DMS114 treated with DMSO at 0.1 percent for 48 hours (cell line): ENCODE results near the gene LDB2.

Source experiments
- DNase-seq: peaks from one replicate; lab custom pipeline; 2025; ENCODE audit not compliant: unreplicated experiment; lab: John Stamatoyannopoulos, UW

LDB2 gene

DNA sequence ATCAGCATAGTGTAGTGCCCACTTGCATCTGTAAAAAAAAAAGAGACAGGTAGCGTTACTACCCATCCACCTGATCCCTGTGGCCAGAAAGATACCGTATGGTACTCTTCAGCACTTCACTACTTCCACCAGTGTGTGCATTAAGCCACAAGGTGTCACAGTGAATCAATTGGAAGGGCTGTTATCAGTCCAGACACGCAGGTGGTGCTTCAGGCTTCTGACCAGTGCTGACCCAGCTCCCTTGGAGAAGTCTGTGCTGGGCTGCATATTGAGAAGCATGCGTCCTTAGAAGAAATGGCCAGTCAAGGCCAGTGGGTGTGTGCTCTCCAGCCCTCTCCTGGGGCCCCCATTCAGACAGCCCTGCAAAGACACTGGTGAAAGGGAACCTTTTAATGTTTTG, 10.6 kb downstream of the LDB2 start:
- DNase-seq, result no peak

GRCh38 chr4:16884673-16885460, 13.6 kb downstream of the LDB2 start:
- no peak for DNase-seq

DNA sequence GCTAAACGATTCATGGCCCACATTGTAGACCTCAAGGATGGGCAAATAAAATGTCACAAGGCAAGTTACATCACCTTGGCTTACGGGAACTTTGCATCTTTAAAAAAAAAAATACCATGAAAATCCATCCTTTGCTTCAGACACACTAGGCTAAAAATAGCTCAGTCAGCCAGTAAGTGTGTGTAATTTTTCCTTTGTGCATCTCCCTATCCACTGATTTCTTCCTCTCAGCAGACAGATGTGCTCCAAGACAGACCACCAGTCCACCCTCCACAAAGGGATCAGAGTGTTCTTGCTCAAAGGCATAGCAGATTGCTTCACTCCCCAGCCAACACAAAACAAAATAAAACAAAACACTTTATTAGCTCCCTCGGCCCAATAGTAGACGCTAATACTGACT, 14.6 kb downstream of the LDB2 start:
- no peak for DNase-seq

- no peak for DNase-seq
These were observed 17.1 kb downstream of the LDB2 start for GRCh38 chr4:16881151-16881884.

- no peak for DNase-seq
These were observed 23.0 kb downstream of the LDB2 start for GRCh38 chr4:16875487-16875886.

DNA sequence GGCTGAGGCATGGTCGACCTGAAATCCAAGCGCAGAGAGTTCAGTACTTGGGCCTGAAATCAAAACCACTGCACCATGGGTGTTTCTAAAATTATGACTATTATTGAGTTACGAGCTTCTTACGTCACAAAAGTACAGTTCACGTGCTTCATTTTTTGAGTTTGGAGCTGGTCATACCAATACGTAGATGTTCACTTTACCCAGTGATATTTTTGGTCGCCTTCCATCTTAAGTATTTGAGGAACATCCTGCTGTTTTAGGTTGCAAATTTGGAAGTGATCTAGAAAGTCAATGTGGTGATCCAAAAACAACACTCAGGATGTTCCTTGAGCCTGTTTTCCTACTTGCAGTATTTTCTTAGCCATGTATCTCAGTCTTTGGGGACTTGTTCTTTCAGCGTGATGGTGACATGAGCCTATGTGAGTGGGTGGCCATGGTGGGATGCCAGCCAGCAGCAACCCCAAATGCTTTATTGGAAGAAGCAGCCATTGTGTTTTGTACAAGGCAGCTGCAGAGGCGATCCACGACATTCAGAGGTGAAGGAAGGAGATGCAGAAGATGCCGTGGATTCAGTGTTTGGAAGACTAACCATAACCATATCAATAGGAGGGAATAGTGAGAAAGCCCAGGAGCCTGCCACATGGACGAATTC, 28.7 kb downstream of the LDB2 start:
- no peak for DNase-seq

GRCh38 chr4:16868674-16869073, 29.8 kb downstream of the LDB2 start:
- DNase-seq, result no peak

- DNase-seq, result no peak
These were observed 30.6 kb downstream of the LDB2 start for GRCh38 chr4:16867827-16868226.

DNA sequence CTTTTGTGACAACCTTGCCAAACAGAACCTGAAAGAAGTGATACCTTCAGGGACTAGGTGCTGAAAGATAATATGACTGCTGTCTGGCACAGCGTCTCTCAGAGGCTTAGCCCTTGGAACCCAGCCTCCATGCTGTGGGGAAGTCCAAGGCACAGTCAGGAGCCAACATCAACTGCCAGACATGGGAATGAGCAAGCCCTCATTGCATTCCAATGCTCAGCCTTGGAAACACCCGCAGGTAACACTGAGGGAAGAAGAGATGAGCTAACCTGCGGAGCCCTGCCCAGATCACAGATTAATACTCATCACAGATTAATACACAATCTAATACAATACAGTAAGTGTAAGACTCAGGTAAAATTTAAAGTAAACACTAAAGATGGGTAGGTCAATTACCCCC, 31.5 kb downstream of the LDB2 start:
- no peak for DNase-seq

GRCh38 chr4:16865897-16866283, 32.6 kb downstream of the LDB2 start:
- no peak for DNase-seq

DNA sequence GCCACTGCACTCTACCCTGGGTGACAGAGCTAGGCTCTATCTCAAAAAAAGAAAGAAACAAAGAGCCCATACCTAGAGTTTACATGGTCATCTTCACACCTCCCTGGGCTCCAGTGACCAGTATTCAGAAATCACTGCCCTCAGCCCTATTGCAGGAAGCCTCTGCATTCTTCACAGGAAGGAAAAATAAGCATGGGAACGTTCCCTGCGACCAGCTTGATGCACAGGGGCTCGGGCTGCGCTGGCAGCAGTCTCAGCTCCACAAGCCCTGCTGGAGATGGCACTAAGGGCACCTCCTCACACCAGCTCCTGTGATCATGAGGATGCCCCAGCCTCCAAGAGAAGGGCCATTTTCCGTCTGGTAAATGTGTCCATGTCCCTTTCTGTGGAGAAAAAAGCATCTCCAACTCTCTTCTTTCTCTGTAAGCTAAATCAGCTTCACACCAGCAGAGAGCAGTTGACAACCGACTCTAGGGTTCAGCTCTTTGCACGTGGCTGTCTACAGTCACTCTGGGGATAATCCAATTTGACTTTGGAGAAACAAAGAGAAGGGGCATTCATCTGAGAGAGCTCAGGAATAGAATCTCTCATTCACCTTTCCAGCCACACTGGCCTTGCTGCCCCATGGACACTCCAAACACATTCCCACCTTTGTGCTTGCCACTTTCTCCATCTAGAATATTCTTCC, 33.1 kb downstream of the LDB2 start:
- no peak for DNase-seq

DNA sequence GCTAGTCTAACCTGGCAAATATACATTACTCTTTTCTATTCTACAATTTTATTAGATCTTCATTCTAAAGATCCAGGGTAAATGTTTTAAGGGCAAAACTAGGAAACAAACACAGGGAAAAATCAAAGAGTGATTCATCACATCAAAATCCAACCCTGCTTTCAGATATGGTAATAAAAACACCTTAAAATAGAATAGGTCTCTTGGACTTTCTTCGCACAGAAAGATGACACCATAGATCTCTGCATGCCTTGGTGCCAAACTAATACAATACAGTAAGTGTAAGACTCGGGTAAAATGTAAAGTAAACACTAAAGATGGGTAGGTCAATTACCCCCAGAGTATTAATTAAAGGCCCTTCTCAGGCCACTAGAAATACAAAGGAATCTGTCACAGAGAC, 34.2 kb downstream of the LDB2 start:
- DNase-seq, result no peak

GRCh38 chr4:16862697-16863096, 35.7 kb downstream of the LDB2 start:
- DNase-seq, result no peak

GRCh38 chr4:16860516-16860915, 37.9 kb downstream of the LDB2 start:
- DNase-seq, result no peak

- no peak for DNase-seq
These were observed 39.4 kb downstream of the LDB2 start for GRCh38 chr4:16859031-16859430.

DNA sequence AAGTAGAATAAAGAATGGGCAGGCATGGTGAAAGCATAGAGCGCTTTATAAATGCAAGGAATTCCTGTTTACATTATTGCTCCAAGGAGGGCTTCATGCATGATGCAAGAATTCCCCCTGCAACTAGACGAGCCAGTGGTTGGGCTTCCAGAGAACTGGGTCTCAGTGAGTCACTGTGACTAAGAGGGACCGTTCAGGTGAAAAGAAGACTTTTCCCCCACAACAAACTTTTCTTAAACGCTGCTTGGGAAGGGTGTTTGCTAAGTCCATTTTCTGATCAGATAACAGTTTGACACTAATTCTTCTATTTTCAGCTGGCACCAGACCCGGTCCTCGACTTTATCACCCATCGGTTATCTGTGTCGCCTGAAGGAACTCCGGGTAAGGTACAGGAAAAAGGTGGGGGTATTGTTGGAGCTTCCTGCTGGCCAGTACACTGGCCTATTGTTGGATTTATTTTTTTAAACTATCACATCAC, 40.1 kb downstream of the LDB2 start:
- no peak for DNase-seq

- DNase-seq, result no peak
These were observed 41.0 kb downstream of the LDB2 start for GRCh38 chr4:16857425-16857824.

DNA sequence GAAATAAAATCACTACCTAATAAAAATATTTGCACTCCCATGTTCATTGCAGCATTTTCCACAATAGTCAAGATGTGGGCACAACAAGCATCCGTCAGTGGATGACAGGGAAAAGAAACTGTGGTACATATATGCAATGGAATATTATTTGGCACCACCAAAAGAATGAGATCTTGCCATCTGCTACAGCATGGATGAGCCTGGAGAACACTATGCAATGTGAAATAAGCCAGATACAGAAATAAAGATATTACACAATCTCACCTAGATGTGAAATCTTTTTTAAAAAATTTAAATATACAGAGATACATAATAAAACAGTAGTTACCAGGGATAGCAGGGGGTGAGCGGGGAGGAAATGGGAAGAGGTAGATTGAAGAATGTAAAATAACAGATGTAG, 44.8 kb downstream of the LDB2 start:
- no peak for DNase-seq

DNA sequence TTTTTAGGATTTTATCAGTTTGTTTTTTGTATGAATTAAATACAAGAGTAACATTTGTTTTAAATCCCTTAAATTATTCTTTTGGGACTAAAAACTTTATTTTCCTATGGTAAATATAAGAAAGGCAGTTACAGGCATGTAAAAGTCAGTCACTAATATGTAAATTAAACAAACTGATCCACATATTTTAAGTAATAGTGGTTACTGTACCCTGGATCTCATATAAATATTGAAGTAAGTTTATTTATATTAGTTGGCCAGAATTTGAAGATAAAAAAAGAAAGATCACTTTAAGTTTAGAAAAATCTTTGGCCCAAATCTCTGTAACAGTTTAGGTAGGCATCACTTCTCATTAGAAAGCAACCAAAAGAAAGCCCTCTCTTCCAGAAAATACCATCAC, 45.8 kb downstream of the LDB2 start:
- DNase-seq, result no peak

DNA sequence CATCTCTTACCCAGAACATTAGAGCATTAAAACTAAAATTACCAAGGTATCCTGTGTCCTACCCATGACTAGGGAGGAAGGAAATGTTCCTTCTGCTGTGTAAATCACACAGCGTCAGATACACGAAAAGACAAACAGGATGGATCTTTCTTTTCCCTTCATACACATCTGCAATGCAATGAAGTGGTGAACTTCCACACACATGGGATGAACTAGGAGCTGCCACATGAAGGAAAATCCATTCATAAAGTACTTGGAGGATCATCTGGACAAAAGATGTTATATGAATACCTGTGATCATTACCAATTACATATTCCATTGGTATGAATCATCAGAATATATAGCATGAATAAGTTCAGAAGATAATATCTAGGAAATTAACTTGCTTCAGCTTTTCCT, 46.2 kb downstream of the LDB2 start:
- no peak for DNase-seq

DNA sequence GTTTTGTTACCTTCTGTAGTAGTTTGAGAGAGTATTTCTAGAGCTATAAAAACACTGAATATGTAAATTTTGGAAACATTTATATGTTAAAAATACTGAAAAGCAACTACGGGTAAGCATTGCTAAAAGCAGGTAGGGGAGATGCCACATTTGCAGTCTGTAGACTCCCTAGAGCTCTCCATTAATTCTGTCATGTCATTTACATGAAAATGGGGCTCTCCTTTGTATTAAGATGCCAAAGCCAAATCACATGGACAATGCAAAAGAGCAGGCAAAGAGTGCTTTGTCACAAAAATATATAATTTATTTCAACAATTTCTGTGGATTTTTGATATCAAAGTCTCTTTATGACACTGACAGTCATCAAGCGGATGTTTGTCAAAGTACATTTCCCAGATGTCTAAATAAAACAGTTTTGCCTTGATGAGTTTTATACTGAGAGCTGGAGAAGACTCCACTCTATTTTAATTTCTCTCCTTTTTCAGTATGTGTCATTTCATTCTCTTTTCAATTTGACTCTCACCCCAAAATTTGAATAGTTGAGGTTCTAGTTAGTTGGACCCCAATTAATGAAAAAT, 51.8 kb downstream of the LDB2 start:
- DNase-seq, result no peak
